HG02981 (cell line): ENCODE data around the gene NSL1.

Source experiments
- ATAC-seq: cut with Tn5 transposase; IDR thresholded peaks from one replicate; pipeline ENCODE4 v1.9.1; 2021; ENCODE audit warnings: mild to moderate bottlenecking, moderate library complexity; ENCODE audit not compliant: unreplicated experiment

Gene NSL1

DNA sequence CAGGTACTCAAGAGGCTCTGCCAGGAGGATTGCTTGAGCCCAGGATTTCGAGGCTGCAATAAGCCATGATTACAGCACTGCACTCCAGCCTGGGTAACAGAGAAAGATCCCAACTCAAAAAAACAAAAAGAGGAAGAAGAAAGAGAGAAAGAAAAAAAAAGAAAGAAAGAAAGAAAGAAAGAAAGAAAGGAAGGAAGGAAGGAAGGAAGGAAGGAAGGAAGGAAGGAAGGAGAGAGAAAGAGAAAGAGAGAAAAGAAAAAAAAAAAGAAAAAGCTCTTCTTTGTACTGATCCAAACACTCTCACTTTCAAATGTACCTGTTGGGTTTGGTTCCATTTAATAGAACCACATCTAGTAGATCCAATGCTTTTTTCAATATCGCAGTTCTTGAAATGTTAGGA, 103.8 kb downstream of the NSL1 start:
- no peak for ATAC-seq

DNA sequence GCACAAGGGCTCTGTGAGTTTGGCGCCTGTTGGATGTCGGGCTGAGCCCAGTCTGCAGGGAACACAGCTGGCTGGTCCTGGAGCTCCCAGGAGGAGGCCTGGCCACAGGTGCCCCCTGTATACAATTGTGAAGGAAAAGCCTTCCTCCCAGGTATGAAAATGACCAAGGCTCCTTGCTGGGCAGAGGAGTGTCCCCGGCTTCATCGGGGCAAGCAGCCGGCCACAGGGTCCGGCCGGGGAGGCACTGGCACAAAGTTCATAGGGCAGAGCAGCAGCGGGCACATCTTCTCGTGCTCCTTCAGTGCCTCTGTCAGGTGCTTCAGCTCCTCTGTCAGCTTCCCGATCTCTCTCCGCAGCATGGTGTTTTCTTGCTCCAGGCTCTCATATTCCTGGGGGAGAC, 105.0 kb downstream of the NSL1 start:
- no peak for ATAC-seq

DNA sequence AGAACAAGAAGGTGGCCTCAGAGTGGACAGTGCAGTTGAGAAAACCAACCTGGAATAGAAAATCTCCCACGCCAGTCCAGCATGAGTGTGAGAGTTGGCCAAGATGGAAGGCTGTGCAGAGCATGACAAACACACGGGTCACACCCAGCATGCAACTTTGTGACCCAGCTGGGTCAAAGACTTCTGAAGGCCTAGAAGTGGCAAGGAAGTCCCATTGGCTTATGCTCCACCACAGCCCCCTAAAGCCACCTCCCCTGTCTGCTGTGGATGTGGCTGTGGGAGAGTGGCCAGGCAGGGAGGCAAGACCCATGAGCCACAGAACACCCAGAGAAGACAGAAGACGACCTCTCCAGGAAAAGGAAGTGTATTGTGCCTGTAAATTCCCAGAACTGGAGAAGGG, 105.5 kb downstream of the NSL1 start:
- ATAC-seq: no peak

DNA sequence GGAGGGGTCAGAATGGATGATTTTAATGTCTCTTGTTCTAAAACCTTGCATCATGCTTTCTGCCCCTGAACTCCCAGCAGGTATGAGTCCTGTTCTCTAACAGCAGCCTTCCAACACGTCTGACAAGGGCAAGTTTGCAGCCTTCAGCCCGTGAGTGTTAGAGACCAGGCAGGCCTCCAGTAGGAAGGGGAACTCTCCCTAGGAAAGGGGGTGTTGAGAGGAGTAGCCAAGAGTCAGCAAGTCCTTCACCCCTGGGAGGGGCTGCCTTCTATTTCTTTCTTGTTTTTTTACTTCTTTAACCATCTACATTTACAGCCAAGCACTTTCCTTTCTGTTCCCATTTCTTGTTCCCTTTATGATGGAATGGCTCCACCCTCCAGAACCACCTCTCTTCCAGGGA, 106.1 kb downstream of the NSL1 start:
- no peak for ATAC-seq

DNA sequence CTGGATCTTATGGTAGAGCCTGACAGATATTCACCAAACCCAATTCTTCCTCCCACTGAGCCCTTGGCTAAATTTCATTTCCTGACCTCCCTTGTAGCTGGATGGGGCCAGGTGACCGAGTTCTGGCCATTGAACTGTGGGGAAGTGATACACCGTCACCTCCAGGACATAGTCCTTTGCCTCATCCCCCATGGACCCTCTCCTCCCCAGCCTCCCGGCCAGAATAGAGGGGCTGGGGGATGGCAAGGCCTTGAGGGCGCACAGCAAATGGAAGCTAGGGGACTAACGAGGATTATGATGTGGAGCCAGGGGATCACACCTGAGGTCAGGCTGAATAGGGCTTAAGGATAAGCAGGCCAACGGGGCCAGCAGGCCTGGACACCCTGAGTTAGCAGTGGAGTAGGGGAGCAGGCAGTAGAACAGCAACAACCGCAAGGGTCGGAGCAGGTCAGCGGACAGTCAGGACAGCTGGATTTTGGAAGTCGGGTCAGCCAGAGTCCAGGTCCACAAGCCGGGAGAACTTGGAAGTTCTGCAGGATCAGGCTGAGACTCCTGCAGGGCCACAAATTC, 107.0 kb downstream of the NSL1 start:
- no peak for ATAC-seq

DNA sequence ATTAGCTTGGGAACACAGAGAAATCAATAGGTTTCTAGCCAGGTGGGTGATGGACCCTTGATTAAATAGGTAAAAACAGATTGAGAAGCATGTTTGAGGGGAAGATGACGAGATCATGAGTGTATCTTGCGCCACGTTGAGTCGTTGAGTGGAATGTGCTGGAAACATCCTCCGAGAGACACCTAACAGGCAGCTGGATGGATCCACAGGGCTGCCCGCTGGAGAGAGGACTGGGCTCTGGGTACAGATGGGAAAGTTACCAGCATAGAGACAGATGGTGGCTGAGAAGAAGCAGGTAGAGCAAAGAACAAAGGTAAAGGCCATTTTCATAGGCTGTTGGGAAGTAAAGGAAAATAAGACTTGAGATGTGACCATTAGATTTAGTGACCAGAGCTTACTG, 107.5 kb downstream of the NSL1 start:
- ATAC-seq: no peak

DNA sequence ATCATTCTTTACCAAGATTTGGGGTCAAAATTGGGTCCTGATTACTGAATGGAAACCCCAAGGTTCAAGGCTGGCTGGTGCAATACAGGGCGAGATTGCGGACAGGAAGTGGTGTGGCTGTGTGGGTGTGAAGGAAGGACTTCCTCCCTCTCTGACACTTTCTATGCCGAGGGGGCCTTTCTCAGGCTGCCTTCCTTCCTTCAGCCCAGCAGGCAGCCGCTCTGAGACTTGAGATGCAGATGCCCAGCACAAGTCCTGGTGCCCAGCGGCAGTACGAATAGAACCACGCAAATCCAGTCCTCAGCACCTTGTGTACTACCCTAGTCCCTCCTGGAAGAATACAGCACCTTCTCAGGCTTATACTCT, 108.2 kb downstream of the NSL1 start:
- ATAC-seq: peak; percentile 76

DNA sequence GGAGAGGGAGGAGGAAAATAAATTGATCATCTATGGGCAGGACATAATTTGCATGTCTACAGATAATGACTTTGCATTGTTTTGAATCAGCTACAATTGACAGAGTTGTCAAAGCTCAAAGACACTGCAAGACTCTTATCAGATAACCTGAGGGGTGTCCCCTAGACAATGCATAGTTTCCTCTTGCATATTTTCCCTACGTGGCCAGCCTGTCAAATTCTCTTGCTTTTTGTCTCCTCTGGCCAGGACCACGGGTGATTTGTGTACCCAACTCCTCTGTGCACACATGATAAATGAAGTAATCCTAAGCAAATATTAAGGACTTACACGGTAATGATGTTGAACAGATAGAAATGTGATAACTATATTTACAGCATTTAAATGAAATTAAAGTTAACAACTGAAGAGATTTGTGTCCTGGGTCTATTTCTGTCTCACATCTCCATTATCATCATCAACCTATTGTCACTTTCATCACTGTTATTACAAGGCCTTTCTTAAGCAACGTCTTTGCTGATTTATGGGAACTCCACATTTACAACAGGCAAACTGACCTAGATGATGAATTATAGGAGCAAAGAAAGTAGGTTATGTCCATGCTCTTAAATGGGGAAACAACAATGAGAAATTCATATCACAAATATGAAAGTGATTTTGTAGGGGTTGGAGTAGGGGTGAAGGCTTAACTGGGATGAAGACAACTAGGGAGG, 110.7 kb downstream of the NSL1 start:
- ATAC-seq: no peak

DNA sequence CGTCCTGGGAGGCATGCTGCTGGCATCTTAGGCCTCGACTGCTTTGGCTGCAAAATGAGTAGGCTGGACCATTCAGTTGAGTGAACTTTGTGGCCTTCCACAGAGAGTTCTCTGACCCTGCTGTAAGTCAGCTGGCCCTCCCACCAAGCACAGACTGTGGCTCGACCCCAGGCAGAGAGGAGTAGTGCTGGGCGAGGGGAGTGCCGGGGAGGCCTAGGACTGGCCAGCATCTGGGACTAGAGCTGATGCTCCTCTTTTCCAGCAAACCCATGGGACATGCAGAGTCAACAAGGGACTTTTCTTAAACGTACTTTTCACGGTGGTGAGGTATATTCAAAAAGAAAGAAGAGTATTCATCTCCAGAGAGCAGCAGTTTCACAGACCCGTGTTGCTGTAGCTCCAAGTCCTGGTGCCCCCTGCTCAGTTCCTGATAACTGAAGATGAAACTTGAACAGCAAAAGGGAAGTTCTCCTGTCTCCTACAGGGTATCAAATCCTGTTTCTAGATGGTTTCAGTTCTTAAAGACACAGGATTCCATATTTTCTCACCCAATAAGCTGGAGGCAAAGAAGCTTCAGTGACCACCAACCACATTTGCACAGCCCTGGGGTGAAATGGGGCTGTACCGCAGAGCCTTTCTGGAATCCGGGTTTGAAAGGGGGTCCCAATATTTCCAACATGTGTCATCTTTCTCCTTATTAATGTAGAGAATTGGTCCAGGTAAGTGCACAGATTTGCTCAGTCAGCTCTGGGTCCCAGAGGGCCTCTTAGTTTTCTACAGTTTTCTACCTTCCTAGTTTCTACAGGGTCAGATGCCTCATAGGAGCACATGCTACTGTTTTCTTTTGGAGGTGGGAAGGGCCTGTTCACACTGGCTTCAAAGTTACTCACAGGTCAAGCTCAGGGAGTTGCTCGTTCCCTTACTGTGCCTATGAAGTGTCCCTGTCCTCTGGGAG, 112.8 kb downstream of the NSL1 start:
- peak; percentile 64 for ATAC-seq

DNA sequence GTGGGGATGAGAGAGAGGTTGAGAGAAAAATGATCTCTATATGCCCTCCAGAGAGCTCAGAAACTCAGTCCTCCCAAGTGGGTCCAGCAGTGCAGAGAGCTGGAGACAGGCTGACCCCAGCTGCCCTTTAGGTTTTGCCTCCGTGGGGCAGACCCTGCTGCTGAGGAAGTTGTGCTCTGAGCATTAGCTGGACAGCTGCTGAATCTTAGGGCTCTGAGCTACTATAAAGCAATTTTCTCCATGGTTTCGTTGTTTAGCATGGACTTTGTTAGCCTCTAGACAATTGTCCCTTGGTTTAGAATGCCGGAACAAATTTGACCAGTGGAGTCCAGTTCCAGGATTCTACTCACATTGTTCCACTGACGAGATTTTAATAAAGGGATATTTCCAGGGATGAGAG, 114.0 kb downstream of the NSL1 start:
- ATAC-seq: no peak

DNA sequence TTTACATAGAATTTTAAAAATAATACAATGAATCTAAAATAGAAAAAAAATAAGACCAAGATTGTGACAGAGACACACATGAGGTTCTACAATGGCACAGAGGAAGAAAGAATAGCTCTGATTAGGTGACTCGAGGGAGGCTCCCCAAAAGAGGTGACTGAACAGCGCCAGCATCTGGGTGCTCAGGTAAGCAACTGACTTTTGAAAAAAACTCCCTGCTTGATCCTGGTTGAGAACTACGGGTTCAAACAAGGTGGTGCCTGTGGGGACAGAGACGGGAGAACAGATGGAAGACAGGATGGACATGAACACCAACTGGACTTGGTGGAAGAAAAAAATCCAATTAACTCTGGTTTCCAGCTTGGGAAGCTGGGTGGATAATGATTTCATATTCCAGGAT, 114.4 kb downstream of the NSL1 start:
- ATAC-seq: no peak
